ENCODE measurements around the gene CFAP99. TPM values are rescaled to one million over a fixed set of nuclear protein-coding genes. Genes with fewer than 3 reads are reported as not detected.
"Not testable (repeated sequence)": the region's sequence is repeated elsewhere in the genome, so short reads cannot be mapped to it uniquely, and the experiment has no call there.

Gene CFAP99
- total RNA-seq, 1 donor from 2014 or later, result not detected

DNA sequence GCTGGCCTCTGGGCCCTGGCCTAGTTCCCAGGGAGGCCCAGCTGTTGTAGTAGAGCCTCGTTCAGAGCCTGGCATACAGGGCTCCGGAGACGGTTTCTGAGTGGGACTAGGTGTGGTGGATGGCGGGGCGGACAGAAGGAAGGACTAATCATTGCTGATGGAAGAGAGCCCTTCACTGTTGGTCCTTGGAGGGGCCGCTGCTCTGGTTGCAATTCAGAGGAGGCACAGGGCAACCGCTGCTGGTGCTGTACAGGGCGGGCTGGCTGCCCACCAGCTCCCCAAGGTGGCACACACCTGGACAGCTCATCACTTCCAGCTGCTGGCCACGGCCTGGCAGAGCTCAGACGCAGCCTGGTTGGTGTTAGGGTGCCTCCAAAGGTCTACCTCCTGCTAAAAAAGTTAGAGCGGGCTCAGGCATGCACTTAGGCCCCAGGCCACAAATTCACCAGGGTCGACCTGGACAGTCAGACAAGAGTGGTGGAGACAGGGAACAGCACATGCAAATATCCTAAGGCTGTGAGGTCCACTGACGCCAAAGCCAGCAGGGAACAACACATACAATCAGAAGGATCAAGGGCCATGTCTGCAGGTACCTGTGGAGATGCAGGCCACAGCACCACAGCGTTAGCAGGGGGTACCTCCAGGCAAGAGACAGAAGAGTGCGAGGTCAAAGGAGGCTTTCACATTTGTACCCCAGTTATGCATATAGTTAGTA lies 42.6 kb downstream of the CFAP99 start:
- H3K4me3 Mint-ChIP-seq (ENCODE audit: low read depth), result peak overlapping the region; percentile 61

GRCh38 chr4:2462218-2462991 lies 43.6 kb downstream of the CFAP99 start:
- H3K4me1 Mint-ChIP-seq (ENCODE audit: low read depth), result peaks cover 3% of the 10 kb centered on the region
- H3K4me3 Mint-ChIP-seq (ENCODE audit: low read depth), result peak overlapping the region; percentile 61
- no peaks in the 10 kb centered on the region for H3K36me3 Mint-ChIP-seq (ENCODE audit: insufficient read depth)

More for the DNA sequence above, 42.6 kb downstream of the CFAP99 start:
- H3K27me3 Mint-ChIP-seq, result peaks cover 30% of the 10 kb centered on the region
- DNase-seq (ENCODE audit: low spot score, unreplicated experiment), result no peak
- peaks cover 1% of the 10 kb centered on the region for H3K4me1 Mint-ChIP-seq (ENCODE audit: low read depth)
- no peaks in the 10 kb centered on the region for H3K9me3 Mint-ChIP-seq (ENCODE audit: low read depth)
- H3K36me3 Mint-ChIP-seq (ENCODE audit: insufficient read depth), result no peaks in the 10 kb centered on the region
- TF ChIP-seq, protein P1, sequence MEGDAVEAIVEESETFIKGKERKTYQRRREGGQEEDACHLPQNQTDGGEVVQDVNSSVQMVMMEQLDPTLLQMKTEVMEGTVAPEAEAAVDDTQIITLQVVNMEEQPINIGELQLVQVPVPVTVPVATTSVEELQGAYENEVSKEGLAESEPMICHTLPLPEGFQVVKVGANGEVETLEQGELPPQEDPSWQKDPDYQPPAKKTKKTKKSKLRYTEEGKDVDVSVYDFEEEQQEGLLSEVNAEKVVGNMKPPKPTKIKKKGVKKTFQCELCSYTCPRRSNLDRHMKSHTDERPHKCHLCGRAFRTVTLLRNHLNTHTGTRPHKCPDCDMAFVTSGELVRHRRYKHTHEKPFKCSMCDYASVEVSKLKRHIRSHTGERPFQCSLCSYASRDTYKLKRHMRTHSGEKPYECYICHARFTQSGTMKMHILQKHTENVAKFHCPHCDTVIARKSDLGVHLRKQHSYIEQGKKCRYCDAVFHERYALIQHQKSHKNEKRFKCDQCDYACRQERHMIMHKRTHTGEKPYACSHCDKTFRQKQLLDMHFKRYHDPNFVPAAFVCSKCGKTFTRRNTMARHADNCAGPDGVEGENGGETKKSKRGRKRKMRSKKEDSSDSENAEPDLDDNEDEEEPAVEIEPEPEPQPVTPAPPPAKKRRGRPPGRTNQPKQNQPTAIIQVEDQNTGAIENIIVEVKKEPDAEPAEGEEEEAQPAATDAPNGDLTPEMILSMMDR (IDR thresholded peaks at IDR 0.05; ENCODE audit: unreplicated experiment), result no peak
- H3K27ac Mint-ChIP-seq, result no peak overlapping the region

GRCh38 chr4:2462992-2463762 lies 44.4 kb downstream of the CFAP99 start:
- H3K27ac Mint-ChIP-seq, result no peak overlapping the region
- H3K9me3 Mint-ChIP-seq (ENCODE audit: low read depth), result no peaks in the 10 kb centered on the region
- peaks cover 8% of the 10 kb centered on the region for H3K4me1 Mint-ChIP-seq (ENCODE audit: low read depth)
- peaks cover 27% of the 10 kb centered on the region for H3K27me3 Mint-ChIP-seq
- TF ChIP-seq, protein P1 (IDR thresholded peaks at IDR 0.05; ENCODE audit: unreplicated experiment), result no peak
- peak overlapping the region; percentile 67 for H3K4me3 Mint-ChIP-seq (ENCODE audit: low read depth)
- no peak for DNase-seq (ENCODE audit: low spot score, unreplicated experiment)
- no peaks in the 10 kb centered on the region for H3K36me3 Mint-ChIP-seq (ENCODE audit: insufficient read depth)

More at GRCh38 chr4:2462218-2462991, 43.6 kb downstream of the CFAP99 start:
- Mint-ChIP-seq H3K27me3 (peaks cover 30% of the 10 kb centered on the region), H3K27ac (peak overlapping the region; percentile 15), H3K9me3 (ENCODE audit: low read depth) (no peaks in the 10 kb centered on the region)
- peak; percentile 57 for DNase-seq (ENCODE audit: low spot score, unreplicated experiment)
- TF ChIP-seq, protein P1 (IDR thresholded peaks at IDR 0.05; ENCODE audit: unreplicated experiment), result peak; percentile 58

DNA sequence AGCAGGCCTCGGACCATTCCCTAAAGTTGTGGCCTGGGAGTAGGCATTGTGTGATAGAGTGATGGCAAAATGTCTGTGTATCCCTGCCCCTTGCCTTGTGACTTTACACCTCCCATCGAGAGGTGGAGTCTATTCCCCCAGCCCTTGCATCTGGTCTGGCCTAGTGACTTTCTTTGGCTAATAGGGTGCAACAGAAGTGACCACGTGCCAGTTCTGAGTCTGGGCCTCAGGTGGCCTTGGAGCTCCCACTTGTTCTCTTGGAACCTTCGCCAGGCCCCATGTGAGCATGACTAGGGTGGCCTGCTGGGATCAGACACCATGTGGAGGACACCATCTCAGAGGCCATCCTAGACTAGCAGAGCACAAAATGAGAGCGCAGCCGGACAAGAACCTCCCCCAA lies 46.3 kb downstream of the CFAP99 start:
- no peak for DNase-seq (ENCODE audit: low spot score, unreplicated experiment)
- Mint-ChIP-seq H3K4me1 (ENCODE audit: low read depth) (peaks cover 13% of the 10 kb centered on the region), H3K9me3 (ENCODE audit: low read depth) (no peaks in the 10 kb centered on the region), H3K27ac (no peak overlapping the region), H3K36me3 (ENCODE audit: insufficient read depth) (no peaks in the 10 kb centered on the region), H3K27me3 (peaks cover 24% of the 10 kb centered on the region), H3K4me3 (ENCODE audit: low read depth) (no peak overlapping the region)
- TF ChIP-seq, protein P1 (IDR thresholded peaks at IDR 0.05; ENCODE audit: unreplicated experiment), result no peak

DNA sequence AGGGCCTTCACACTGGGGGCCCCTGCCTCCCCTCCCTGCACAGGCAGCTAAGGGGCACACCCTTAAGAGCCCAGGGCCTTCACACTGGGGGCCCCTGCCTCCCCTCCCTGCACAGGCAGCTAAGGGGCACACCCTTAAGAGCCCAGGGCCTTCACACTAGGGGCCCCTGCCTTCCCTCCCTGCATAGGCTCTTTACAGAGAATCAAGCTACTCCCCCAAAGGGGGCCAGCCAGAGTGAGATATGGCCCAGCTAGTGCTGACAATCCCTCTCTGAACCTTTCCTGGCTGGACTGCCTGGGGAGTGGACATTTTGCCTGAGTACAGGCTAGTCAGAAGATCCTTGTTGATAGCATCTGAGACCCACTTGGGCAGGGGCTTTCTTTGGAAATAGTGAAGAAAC lies 46.8 kb downstream of the CFAP99 start:
- H3K9me3 Mint-ChIP-seq (ENCODE audit: low read depth); H3K4me3 Mint-ChIP-seq (ENCODE audit: low read depth); DNase-seq (ENCODE audit: low spot score, unreplicated experiment); H3K36me3 Mint-ChIP-seq (ENCODE audit: insufficient read depth); H3K27ac Mint-ChIP-seq: not testable (repeated sequence)
- peaks cover 21% of the 10 kb centered on the region for H3K27me3 Mint-ChIP-seq
- peaks cover 18% of the 10 kb centered on the region for H3K4me1 Mint-ChIP-seq (ENCODE audit: low read depth)

All from progenitor cell of endocrine pancreas (in vitro differentiated cells).